NCI-H1436 treated with DMSO at 0.1 percent for 48 hours (cell line): ENCODE results near the gene IQSEC1.
"Not testable (repeated sequence)": the region's sequence is repeated elsewhere in the genome, so short reads cannot be mapped to it uniquely, and the experiment has no call there.

Experiments
- DNase-seq: peaks from one replicate; lab custom pipeline; 2025; lab: John Stamatoyannopoulos, UW

The IQSEC1 gene

DNA sequence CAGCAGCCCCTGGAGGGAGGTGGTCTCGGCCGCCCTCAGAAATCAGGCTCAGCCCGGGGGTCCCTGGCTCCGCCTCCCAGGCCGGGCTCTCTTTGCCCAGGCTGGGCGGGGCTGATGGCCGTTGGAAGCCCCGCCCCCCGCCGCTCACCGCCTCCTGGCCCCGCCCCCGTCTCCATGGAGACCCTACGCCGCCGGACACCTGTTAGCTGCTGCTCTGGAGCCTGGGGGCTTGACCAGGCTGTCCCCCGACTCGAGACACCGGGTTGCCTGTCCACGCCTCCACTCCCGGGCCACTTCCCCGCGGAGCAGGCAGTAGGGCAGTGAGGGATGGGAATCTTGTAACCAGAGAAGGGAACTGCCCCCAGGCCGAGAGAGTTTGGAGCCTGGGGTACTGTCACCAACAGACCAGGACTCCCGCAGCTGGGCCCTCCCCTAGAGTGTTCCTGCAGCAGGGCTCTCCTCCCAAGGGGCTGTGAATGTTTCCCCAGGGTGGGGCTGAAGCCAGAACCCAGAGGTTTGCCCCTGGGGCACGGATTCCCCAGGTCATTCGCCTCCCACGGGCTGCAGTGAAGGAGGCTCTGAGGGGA, 204.1 kb downstream of the IQSEC1 start:
- no peak for DNase-seq

DNA sequence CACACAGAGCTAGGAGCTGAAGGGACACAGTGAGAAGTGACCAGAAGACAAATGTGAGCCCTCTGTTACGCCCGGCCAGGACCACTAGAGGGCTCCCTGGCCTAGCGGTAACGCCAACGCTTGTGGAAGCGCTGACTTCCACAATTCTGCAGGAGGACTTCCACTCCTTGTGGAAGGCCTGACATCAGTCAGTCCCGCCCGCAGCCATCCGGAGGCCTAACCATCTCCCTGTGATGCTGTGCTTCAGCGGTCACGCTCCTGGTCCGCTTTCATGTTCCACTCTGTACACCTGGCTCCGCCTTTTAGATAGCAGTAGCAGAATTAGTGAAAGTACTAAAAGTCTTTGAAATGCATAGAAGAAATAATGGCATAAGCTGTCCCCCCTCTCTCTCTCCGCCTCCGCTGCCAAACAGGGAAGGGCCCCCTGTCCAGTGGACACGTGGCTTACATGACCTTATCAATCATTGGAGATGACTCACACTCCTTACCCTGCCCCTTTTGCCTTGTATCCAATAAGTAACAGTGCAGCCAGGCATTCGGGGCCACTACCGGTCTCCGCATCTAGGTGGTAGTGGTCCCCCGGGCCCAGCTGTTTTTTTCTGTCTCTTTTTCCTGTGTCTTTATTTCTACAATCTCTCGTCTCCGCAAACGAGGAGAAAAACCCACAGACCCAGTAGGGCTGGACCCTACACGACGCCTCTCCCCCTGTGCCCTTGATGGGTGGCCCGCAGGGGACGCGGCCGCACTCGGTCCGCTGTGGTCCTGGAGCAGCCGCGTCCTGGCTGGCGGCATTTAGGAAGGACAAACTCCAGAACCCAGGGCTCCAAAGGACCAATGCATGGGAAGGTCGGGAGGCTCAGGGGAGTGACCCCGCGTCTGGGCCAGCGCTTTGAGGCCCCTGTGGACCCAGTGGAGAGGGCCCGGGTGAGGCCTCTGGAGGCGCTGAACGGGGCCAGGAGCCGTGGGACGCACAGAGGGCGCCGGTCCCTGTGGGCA, 204.9 kb downstream of the IQSEC1 start:
- DNase-seq, result no peak

DNA sequence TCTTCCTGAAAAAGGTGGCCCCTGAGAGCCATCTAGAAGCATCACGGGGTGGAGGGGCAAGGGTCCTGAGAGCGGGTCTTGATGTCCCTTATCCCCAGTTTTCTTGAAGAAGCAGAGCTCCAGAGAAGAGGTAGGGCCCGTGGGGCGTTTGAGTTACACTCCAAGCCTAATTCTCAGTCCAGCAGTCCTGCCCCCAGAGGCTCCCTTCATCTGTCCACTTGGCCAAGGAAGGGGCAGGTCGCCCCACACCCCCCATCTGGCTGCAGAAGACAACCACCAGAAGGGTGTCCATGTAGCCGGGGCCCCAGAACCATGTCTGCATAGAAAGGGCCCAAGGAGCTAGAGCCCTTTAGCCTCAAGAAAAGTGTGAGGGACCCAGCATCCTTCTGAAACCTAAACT, 206.4 kb downstream of the IQSEC1 start:
- DNase-seq, result no peak

DNA sequence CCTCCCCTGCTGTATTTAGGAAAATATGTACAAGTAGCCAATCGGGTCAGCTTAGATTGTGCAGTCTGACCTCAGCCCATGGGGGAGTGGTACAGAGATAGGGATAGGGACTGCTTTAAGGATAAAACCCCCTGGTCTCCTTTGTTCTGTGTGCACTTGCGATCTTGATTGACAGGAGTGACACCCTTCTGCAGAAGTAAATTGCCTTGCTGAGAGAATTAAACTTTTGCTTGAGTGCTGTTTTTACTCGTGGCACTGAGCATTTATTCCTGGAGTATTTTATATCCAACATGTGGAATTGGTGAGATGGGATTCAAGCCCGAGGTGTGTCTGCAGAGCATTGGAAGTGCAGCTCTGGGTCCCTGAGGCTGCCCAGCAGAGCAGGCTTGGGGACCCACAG, 208.0 kb downstream of the IQSEC1 start:
- DNase-seq, result no peak

DNA sequence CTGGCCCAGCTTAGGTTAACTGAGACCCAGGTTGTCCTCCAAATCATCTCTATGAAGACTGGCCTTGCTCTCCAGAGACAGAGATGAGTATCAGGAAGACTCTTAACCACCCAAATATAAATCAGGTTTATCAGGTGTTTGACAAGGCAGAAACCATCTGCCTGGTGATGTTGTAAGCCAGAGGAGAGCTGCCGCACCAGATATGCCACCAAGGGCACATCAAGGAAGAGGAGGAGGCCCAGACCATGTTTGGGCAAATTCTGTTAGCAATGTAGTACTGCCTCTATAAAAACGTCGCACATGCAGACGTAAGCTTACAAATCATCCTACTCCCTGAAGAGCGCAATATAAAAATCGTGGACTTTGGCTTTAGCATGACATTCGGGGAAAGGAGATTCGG, 210.8 kb downstream of the IQSEC1 start:
- DNase-seq, result no peak

DNA sequence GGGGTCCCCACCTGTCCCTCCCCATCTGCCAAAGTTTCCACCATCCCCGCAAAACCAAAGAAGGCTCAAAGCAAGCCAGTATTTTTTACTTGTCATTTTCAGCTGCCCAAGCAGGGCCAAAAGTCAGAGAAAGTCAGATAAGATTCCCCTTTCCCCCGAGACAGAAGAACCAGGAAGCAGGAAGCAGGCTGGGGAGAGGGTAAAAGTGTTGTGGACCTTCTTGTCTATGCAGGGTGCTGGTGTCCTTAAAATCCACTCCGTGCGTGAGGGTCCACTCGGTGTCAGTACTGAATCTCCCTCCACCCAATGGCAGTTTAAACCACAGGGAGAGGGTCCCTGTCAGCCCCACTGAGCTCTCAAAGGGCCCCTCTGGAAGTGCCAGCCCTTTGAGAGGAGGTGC, 211.6 kb downstream of the IQSEC1 start:
- no peak for DNase-seq

DNA sequence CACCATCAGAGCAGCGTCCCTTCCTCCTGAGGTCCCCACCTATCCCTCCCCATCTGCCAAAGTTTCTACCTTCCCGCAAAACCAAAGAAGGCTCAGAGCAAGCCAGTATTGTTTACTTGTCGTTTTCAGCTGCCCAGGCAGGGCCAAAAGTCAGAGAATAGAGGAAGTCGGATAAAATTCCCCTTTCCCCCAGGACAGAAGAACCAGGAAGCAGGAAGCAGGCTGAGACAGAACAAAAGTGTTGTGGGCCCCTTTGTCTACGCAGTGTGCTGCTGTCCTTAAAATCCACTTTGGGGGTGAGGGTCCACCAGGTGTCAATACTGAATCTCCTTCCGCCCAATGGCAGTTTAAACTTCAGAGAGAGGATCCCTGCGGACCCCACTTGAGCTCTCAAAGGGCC, 213.4 kb downstream of the IQSEC1 start:
- DNase-seq, result no peak

DNA sequence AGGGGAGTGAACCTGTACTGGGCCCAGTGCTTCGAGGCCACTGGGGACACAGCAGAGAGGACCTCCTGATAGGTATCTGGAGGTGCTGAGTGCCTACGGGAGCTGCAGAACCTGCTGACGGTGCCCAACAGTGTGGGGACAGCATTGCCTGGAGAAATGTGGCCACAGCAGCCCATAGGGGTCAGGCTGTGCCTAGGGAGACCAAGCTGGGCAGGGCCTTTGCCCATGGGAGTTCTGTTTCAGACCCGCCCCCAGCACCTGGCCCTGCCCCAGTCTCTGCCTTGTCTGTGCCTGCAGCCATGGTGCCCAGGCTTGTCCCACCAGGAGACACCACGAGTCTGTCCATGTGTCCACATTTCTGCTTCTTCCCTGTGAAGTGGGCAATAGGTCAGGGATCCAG, 216.6 kb downstream of the IQSEC1 start:
- no peak for DNase-seq

DNA sequence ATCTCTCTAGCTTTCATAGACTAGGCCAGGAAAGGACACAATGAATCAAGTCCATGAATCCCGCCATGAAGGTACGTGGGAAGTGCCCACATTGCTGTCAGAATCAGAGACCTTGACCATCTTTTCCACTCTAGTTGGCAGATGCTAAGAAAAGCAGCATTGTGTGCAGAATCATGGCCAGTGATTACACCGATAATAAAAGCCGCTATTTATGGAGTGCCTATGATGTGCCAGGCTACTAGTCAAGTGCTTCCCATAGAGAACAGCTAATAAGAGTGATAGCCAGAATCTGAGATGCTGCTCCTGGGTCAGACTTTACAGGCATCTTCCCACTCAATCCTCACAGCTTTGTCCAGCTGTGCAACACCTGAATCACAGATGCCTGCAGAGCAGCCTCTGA, 218.7 kb downstream of the IQSEC1 start:
- DNase-seq, result no peak

DNA sequence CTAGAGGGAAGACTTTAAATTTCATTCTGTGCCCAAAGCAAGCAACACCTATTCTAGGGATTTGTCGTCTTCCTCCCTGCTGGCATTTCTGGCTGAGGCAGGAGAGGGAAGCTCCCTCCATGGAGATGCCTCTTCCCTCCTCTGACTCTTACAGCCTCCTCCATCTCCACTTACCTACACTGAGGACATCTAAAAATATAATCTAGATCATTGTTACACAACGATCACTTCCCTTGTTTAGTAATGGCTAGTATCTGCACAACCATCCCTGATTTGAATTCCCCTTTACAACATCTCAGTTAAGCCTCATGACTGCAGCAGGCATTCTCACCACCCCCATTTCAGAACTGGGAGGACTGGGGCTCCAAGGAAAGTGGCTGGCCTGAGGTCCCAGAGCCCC, 219.4 kb downstream of the IQSEC1 start:
- not testable (repeated sequence) for DNase-seq

DNA sequence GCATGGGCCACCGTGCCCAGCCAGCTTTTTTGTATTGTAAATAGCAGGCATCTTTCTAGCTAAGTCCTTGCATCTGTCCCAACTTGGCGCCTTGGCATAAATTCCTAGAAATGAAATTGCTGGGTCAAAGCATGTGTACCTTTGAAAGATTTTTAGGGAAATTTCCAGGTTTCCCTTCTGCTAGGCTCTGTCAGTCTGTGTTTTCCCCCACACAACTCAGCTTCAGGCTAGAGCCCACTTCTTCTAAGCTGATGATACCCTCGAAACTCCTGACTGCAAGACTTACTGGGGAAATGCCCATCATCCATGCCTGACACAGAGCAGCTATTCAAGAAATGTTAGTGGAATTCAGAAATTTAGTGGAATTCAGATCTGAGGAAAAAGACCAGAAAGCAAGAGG, 221.0 kb downstream of the IQSEC1 start:
- no peak for DNase-seq
